Stimulated activated CD4-positive, alpha-beta T cell treated with anti-CD3 and anti-CD28 coated beads, Interleukin-4, amount 100 ng/mL, for 24 hours (primary cell): ENCODE data around the gene ZFAND2B.

Experiments
- DNase-seq: peaks from one replicate; pipeline ENCODE4 v3.0.0-alpha.2; 2020

Gene ZFAND2B

GRCh38 chr2:219204425-219205164 lies 2.0 kb upstream of the ZFAND2B start:
- no peak for DNase-seq

GRCh38 chr2:219205165-219205538 lies 1.4 kb upstream of the ZFAND2B start:
- DNase-seq = no peak

GRCh38 chr2:219205981-219206327 lies 628 bp upstream of the ZFAND2B start:
- DNase-seq = no peak

GRCh38 chr2:219207134-219207883 lies 727 bp downstream of the ZFAND2B start:
- no peak for DNase-seq

- no peak for DNase-seq
Observed at GRCh38 chr2:219207884-219208740, 1.5 kb downstream of the ZFAND2B start.

GRCh38 chr2:219209236-219210195 lies 2.9 kb downstream of the ZFAND2B start:
- no peak for DNase-seq

GRCh38 chr2:219210196-219210885 lies 3.8 kb downstream of the ZFAND2B start:
- no peak for DNase-seq

- DNase-seq = no peak
Observed at GRCh38 chr2:219210886-219211362, 4.3 kb downstream of the ZFAND2B start.

- DNase-seq = no peak
Observed at GRCh38 chr2:219213026-219213415, 6.4 kb downstream of the ZFAND2B start.

GRCh38 chr2:219213486-219214071 lies 7.0 kb downstream of the ZFAND2B start:
- no peak for DNase-seq

- DNase-seq = no peak
Observed at GRCh38 chr2:219214141-219214540, 7.6 kb downstream of the ZFAND2B start.

- no peak for DNase-seq
Observed at GRCh38 chr2:219214786-219215185, 8.2 kb downstream of the ZFAND2B start.

GRCh38 chr2:219215871-219216534 lies 9.4 kb downstream of the ZFAND2B start:
- no peak for DNase-seq

- DNase-seq = no peak
Observed at GRCh38 chr2:219216535-219216915, 9.9 kb downstream of the ZFAND2B start.

- peak; percentile 34 for DNase-seq
Observed at GRCh38 chr2:219218217-219218731, 11.7 kb downstream of the ZFAND2B start.

GRCh38 chr2:219218732-219219701 lies 12.4 kb downstream of the ZFAND2B start, which contains the start of gene ABCB6:
TSS of gene ABCB6 (minus strand) at chr2:219218958. CDS start at chr2:219218673, 285 bp downstream.
- peak; percentile 90 for DNase-seq

GRCh38 chr2:219219784-219220532 lies 13.4 kb downstream of the ZFAND2B start:
- DNase-seq = no peak
